Neural progenitor cell (in vitro differentiated cells): ENCODE measurements around the gene PRF1.

Source experiments
- EZH2phosphoT487 ChIP-seq: fragments of 200-600 bp; sonication (generic); IDR thresholded peaks from 2 replicates; pipeline ENCODE4 v1.6.1; 2017; ENCODE audit warnings: antibody characterized with exemption
- TF ChIP-seq, protein P1 (sequence below): fragments of 200-600 bp; sonication (generic); IDR thresholded peaks from 2 replicates; pipeline ENCODE4 v1.5.1; 2017; ENCODE audit warnings: antibody characterized with exemption, mild to moderate bottlenecking

DNA sequence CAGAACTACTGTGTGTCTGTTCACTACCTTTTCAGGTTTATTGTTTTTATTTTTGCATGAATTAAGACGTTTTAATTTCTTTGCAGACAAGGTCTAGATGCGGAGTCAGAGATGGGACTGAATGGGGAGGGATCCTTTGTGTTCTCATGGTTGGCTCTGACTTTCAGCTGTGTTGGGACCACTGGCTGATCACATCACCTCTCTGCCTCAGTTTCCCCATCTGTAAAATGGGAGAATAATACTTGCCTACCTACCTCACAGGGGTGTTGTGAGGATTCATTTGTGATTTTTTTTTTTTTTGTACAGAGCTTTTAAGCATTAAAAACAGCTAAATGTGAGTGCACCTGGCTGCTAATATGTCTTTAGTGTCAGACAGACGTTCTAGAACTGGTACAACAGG is 34.4 kb downstream of the PRF1 start:
- TF ChIP-seq EZH2phosphoT487, result no peak
- TF ChIP-seq, protein P1, sequence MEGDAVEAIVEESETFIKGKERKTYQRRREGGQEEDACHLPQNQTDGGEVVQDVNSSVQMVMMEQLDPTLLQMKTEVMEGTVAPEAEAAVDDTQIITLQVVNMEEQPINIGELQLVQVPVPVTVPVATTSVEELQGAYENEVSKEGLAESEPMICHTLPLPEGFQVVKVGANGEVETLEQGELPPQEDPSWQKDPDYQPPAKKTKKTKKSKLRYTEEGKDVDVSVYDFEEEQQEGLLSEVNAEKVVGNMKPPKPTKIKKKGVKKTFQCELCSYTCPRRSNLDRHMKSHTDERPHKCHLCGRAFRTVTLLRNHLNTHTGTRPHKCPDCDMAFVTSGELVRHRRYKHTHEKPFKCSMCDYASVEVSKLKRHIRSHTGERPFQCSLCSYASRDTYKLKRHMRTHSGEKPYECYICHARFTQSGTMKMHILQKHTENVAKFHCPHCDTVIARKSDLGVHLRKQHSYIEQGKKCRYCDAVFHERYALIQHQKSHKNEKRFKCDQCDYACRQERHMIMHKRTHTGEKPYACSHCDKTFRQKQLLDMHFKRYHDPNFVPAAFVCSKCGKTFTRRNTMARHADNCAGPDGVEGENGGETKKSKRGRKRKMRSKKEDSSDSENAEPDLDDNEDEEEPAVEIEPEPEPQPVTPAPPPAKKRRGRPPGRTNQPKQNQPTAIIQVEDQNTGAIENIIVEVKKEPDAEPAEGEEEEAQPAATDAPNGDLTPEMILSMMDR, result no peak
